Epithelial cell of prostate (primary cell): ENCODE results near the gene SLC25A13.
"Not testable (repeated sequence)": the region's sequence is repeated elsewhere in the genome, so short reads cannot be mapped to it uniquely, and the experiment has no call there.

Experiments
- DNase-seq: peaks from one replicate; pipeline ENCODE4 v3.0.0-alpha.2; 2011; ENCODE audit warnings: low read depth, low spot score
- H3K27ac ChIP-seq: fragments of 450-650 bp; 2 replicates; pipeline ENCODE4 v1.5.1; 2017; ENCODE audit warnings: mild to moderate bottlenecking

SLC25A13 gene

DNA sequence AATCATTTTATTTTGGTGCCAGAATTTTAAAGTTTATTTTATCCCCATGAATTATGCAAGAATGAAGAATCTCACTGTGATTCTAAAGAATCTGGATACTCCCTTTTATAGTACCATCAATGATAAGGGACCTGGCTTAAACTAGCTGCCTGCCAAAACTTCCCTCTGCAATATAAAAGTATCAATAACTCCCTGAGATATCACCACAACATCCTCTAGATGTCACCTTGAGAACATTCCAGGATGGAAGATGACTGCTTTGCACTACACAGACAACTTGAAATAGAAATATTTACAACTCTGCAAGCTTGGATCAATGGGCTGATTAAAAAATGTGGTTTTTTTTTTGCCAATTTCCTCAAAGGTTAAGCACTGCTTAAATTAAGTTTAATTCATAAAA lies 142.1 kb downstream of the SLC25A13 start:
- H3K27ac ChIP-seq: no peak overlapping the region
- no peak for DNase-seq

GRCh38 chr7:96179341-96179740 lies 142.6 kb downstream of the SLC25A13 start:
- no peak for DNase-seq
- no peak overlapping the region for H3K27ac ChIP-seq

- no peak overlapping the region for H3K27ac ChIP-seq
- peak; percentile 34 for DNase-seq
Observed at GRCh38 chr7:96178581-96178980, 143.3 kb downstream of the SLC25A13 start.

- no peak for DNase-seq
- H3K27ac ChIP-seq: no peak overlapping the region
Observed at GRCh38 chr7:96177353-96177752, 144.5 kb downstream of the SLC25A13 start.

GRCh38 chr7:96174812-96175211 lies 147.1 kb downstream of the SLC25A13 start:
- no peak overlapping the region for H3K27ac ChIP-seq
- no peak for DNase-seq

- H3K27ac ChIP-seq: no peak overlapping the region
- DNase-seq: no peak
Observed at GRCh38 chr7:96173781-96174180, 148.1 kb downstream of the SLC25A13 start.

DNA sequence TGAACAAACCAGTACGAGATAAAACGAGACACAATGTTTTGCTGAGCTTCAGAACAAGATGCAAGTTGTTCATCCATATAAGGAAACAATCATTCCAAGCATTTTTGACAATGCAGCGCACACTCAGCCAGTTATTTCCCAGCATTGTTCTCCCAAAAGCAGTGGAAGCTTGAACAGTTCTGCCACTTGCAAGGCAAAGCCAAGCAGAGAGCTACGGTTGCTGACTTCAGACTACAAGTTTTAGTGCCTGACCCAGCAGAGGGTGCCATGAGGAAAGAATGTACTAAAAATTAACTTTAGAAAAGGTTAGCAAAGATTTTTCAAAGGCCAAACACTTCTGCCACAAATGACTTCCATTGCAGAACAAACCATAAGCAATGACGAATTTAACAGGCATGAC lies 152.5 kb downstream of the SLC25A13 start:
- H3K27ac ChIP-seq: no peak overlapping the region
- DNase-seq: no peak

DNA sequence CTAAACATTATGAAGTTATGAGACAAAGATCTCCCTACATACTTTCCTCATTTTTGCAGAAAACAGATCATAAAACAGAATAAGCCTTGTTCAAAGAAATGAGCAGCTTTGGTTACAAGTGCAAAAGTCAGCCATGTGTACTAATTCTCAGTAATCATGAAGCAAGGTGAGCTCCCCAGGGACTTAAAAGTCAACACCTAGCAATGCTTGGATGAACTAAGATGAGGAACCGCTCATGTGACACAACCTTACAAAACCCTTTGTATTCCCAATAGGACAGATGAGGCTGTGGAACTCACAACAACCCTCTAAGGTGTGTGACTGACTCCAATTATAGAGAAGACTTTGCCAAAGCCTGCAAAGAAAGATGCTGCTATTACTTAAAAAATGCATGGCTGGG lies 154.5 kb downstream of the SLC25A13 start:
- H3K27ac ChIP-seq: no peak overlapping the region
- DNase-seq: no peak

DNA sequence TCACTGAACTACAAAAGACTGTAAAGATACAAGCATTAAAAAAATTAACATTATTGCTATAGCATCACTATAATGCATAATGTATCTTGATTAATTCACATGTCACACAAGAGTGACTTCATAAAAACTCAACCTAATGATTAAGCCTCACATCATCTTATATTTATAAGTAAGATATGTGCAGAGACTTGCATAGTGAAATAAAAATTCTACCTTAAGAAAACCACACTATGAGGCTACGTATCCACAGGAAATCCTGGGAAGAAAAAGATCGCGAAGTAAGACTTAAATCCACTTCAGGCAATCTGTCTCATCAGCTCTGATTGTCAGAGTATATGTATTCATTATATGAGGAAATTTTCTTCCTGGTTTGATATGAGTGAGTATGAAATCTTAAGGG lies 160.0 kb downstream of the SLC25A13 start:
- no peak for DNase-seq
- H3K27ac ChIP-seq: peak overlapping the region; percentile 44

DNA sequence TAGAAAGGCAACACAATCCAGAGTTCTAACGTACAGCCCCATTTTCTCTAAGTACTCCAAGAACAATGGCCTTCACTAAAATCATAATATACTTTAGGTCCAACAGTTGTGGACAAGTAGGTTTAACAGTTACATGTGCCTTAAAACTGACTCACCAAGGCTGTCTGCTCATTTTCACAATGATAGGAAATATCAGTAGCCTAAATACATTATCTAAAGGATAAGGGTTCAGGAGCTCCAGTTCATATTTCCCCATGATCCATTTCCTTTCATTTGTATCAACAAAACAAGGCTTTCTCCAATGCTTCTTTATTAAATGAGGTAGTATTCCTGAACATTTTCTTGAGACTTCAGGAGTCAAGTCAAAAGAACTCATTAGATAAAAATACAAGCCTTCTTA lies 164.0 kb downstream of the SLC25A13 start:
- no peak overlapping the region for H3K27ac ChIP-seq
- DNase-seq: no peak

GRCh38 chr7:96154506-96154905 lies 167.4 kb downstream of the SLC25A13 start:
- not testable (repeated sequence) for H3K27ac ChIP-seq, DNase-seq

- H3K27ac ChIP-seq: no peak overlapping the region
- DNase-seq: no peak
Observed at GRCh38 chr7:96152706-96153105, 169.2 kb downstream of the SLC25A13 start.

GRCh38 chr7:96151889-96152288 lies 170.0 kb downstream of the SLC25A13 start:
- no peak for DNase-seq

GRCh38 chr7:96144260-96144526 lies 177.7 kb downstream of the SLC25A13 start:
- no peak for DNase-seq
- no peak overlapping the region for H3K27ac ChIP-seq

More at GRCh38 chr7:96151889-96152288, 170.0 kb downstream of the SLC25A13 start:
- no peak overlapping the region for H3K27ac ChIP-seq

DNA sequence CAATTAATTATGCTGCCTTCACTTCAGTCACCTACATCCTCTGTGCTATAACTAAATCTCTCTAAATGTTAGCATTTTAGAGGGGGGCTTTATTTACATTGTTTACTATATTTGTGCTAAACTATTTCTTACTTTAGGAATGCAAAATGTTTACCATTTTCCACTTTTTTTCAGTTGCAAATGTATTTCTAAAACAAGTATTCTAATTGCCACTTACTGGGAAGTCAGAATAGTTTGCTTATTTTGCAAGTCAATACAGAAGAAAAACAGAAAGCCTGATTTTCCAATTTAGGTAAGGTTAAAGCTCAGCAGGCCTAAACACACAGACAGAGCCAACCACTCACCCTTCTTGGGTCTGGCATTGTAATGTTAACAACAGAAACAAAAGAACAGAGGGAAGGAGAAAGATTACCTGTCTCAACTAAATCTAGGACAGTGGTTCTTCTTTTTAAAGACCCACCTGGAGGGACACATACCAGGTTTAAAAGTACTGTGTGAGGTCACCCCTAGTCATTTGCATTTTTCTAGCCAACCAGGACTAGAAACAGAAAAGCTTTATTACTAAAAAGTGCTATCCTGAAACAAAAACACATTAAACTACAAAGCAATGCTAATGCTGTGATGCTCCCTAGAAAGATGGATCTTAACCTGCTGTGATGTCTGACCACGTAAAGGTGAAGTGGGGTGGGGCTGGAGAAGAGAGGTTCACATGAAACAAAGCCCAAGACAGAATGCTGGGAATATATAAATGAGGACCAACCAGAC lies 178.2 kb downstream of the SLC25A13 start:
- H3K27ac ChIP-seq: no peak overlapping the region
- DNase-seq: no peak

DNA sequence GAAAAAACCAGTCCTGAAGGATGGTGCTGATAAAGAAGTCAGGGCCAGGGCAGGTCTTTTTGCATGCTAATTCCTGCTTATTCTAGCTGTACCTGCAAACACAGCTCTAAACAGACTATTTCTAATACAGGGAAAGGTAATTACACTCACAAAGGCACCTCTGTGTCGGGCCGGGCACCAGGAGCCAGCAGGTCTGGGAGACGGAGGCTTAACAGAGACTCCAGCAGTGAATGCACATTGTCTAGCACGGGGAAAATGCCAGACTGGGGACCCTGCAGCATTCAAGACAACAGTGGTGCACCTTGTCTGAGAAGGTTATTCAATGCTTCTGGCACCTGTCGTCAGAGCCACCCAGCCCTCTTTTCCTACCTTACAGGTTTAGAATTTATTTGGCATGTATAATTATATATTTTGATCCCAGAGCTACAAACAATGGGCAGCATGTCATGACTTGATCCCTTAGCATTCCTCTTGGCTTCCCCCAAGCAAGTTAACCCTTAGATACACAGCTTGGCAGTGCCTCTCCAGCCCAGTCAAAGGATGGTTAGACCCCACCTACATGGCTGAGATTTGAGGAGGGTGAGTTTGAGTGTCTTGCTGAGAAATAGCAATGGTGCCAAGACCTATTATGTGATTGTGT lies 185.2 kb downstream of the SLC25A13 start:
- no peak overlapping the region for H3K27ac ChIP-seq
- no peak for DNase-seq

GRCh38 chr7:96135241-96135640 lies 186.7 kb downstream of the SLC25A13 start:
- peak; percentile 24 for DNase-seq
- H3K27ac ChIP-seq: no peak overlapping the region

GRCh38 chr7:96131525-96131924 lies 190.4 kb downstream of the SLC25A13 start:
- H3K27ac ChIP-seq: no peak overlapping the region
- DNase-seq: no peak

GRCh38 chr7:96127746-96128145 lies 194.2 kb downstream of the SLC25A13 start:
- H3K27ac ChIP-seq: no peak overlapping the region

DNA sequence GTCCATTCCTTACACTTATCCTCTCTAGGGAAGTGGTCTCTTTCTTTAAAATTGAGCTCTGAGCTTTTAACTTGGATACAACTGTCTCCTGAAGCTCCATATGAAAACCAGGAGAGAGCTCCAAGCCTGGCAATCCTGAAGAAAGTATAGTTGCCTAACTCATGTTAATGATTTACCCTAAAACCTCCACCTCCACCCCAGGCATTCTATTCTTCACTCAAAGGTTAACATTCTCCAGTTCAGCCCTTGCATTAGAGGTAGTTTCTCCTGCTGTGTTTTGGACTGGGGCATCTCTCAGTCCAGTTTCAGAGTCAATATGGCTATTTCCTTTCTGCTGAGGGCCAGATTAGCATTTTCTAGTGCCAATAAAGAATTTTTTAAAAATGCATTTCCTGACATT lies 195.5 kb downstream of the SLC25A13 start:
- H3K27ac ChIP-seq: no peak overlapping the region
- no peak for DNase-seq

More at GRCh38 chr7:96127746-96128145, 194.2 kb downstream of the SLC25A13 start:
- DNase-seq: no peak

- H3K27ac ChIP-seq: no peak overlapping the region
- no peak for DNase-seq
Observed at GRCh38 chr7:96122746-96123145, 199.2 kb downstream of the SLC25A13 start.

DNA sequence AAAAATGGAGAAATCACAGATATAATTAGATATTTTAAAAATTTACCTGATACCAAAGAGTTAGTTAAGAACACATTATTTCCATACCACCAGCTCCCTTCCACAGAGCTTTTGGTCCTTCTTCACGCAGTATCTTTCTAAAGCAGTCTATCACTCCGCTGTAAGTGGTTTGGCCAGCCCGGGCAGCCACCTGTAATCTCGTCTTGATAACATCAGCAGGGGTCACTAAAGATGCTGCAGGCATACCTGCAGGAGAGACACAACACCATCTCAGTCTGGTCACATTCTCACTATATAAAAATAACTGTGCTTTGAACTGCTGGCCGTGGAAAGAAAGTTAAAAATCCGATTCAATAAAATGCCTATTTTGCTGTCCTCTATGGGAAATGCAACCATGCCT lies 200.1 kb downstream of the SLC25A13 start:
- no peak overlapping the region for H3K27ac ChIP-seq
- no peak for DNase-seq
